ENCODE results near the gene CMPK1.
A peak's percentile ranks its signal among the peaks of the same experiment; 100 is the strongest.
"Not testable (repeated sequence)": the region's sequence is repeated elsewhere in the genome, so short reads cannot be mapped to it uniquely, and the experiment has no call there.

CMPK1 gene

GRCh38 chr1:47333578-47333921, at the start of gene CMPK1:
Gene CMPK1, plus strand, starts transcription at chr1:47333790. Its CDS starts 156 bp downstream, at chr1:47333946.
- peak; percentile 52 for DNase-seq (ENCODE audit: low read depth, low spot score)
- peak within 1 kb of the TSS; percentile 99 for H3K9ac ChIP-seq (ENCODE audit: insufficient read length, low read depth)
- no peaks in the 10 kb centered on the region for H3K27me3 ChIP-seq (ENCODE audit: insufficient read depth, insufficient read length)
- peaks cover 7% of the 10 kb centered on the region for H3K4me1 ChIP-seq (ENCODE audit: insufficient read depth, insufficient read length)
- peaks cover 6% of the 10 kb centered on the region for H3K36me3 ChIP-seq (ENCODE audit: insufficient read depth, insufficient read length, low read length)
- TF ChIP-seq YY1 (IDR thresholded peaks at IDR 0.05; ENCODE audit: insufficient read depth, insufficient read length) (no peak), ZNF274 (IDR thresholded peaks at IDR 0.05; ENCODE audit: low read depth, low read length) (no peak), SUZ12 (IDR thresholded peaks at IDR 0.05; ENCODE audit: extremely low read depth, insufficient read depth, insufficient read length) (no peak)
- peak within 1 kb of the TSS; percentile 92 for H3K4me3 ChIP-seq (ENCODE audit: insufficient read length, low read depth)
- H3K9me3 ChIP-seq (ENCODE audit: insufficient read depth, low read length) = no peaks in the 10 kb centered on the region

- DNase-seq (ENCODE audit: low read depth, low spot score); H3K4me1 ChIP-seq (ENCODE audit: insufficient read depth, insufficient read length); H3K9me3 ChIP-seq (ENCODE audit: insufficient read depth, low read length); H3K9ac ChIP-seq (ENCODE audit: insufficient read length, low read depth); H3K4me3 ChIP-seq (ENCODE audit: insufficient read length, low read depth); H3K27me3 ChIP-seq (ENCODE audit: insufficient read depth, insufficient read length): not testable (repeated sequence)
- H3K36me3 ChIP-seq (ENCODE audit: insufficient read depth, insufficient read length, low read length) = peaks cover 92% of the 10 kb centered on the region
Measured at GRCh38 chr1:47288116-47288515, 45.5 kb upstream of the CMPK1 start.

DNA sequence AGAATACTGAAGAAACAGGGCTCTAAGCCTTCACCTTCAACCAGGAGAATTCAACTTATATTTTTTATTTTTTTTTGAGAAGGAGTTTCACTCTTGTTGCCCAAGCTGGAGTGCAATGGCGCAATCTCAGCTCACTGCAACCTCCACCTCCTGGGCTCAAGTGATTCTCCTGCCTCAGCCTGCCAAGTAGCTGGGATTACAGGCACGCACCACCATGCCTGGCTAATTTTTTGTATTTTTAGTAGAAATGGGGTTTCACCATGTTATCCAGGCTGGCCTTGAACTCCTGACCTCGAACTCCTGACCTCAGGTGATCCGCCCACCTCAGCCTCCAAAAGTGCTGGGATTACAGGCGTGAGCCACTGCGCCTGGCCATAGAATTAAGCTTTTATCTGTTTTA, 38.7 kb upstream of the CMPK1 start:
- H3K9me3 ChIP-seq (ENCODE audit: insufficient read depth, low read length); H3K27me3 ChIP-seq (ENCODE audit: insufficient read depth, insufficient read length); DNase-seq (ENCODE audit: low read depth, low spot score); H3K9ac ChIP-seq (ENCODE audit: insufficient read length, low read depth); H3K4me1 ChIP-seq (ENCODE audit: insufficient read depth, insufficient read length); H3K4me3 ChIP-seq (ENCODE audit: insufficient read length, low read depth): not testable (repeated sequence)
- peaks cover 93% of the 10 kb centered on the region for H3K36me3 ChIP-seq (ENCODE audit: insufficient read depth, insufficient read length, low read length)

DNA sequence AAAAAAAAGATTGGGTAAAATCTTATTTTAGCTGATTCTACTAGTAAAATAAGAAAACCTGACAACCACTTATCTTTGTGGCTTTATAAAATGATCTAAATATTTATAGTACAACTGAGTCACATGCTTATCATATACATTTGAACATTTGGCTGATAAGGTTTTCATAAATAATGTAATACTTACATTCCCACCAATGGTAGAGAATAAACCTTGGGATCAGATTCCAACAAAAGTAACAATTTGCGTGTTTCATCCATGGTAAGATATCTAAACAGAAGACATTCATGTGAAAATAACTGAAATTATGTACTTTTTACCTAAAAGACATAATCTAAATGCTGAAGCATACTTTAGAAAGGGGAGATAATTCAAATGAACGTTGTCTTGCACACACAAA, 38.0 kb upstream of the CMPK1 start:
- no peaks in the 10 kb centered on the region for H3K9me3 ChIP-seq (ENCODE audit: insufficient read depth, low read length)
- H3K36me3 ChIP-seq (ENCODE audit: insufficient read depth, insufficient read length, low read length) = peaks cover 93% of the 10 kb centered on the region
- no peak for DNase-seq (ENCODE audit: low read depth, low spot score)
- no peaks in the 10 kb centered on the region for H3K4me1 ChIP-seq (ENCODE audit: insufficient read depth, insufficient read length)
- no peak overlapping the region for H3K9ac ChIP-seq (ENCODE audit: insufficient read length, low read depth)
- TF ChIP-seq ZNF274 (IDR thresholded peaks at IDR 0.05; ENCODE audit: low read depth, low read length) (no peak), YY1 (IDR thresholded peaks at IDR 0.05; ENCODE audit: insufficient read depth, insufficient read length) (no peak), SUZ12 (IDR thresholded peaks at IDR 0.05; ENCODE audit: extremely low read depth, insufficient read depth, insufficient read length) (no peak)
- no peak overlapping the region for H3K4me3 ChIP-seq (ENCODE audit: insufficient read length, low read depth)
- no peaks in the 10 kb centered on the region for H3K27me3 ChIP-seq (ENCODE audit: insufficient read depth, insufficient read length)

GRCh38 chr1:47298025-47298699, 35.4 kb upstream of the CMPK1 start:
- no peak for DNase-seq (ENCODE audit: low read depth, low spot score)
- H3K4me3 ChIP-seq (ENCODE audit: insufficient read length, low read depth) = no peak overlapping the region
- no peaks in the 10 kb centered on the region for H3K9me3 ChIP-seq (ENCODE audit: insufficient read depth, low read length)
- no peak overlapping the region for H3K9ac ChIP-seq (ENCODE audit: insufficient read length, low read depth)
- peaks cover 96% of the 10 kb centered on the region for H3K36me3 ChIP-seq (ENCODE audit: insufficient read depth, insufficient read length, low read length)
- TF ChIP-seq ZNF274 (IDR thresholded peaks at IDR 0.05; ENCODE audit: low read depth, low read length) (no peak), YY1 (IDR thresholded peaks at IDR 0.05; ENCODE audit: insufficient read depth, insufficient read length) (no peak), SUZ12 (IDR thresholded peaks at IDR 0.05; ENCODE audit: extremely low read depth, insufficient read depth, insufficient read length) (no peak)
- H3K27me3 ChIP-seq (ENCODE audit: insufficient read depth, insufficient read length) = no peaks in the 10 kb centered on the region
- H3K4me1 ChIP-seq (ENCODE audit: insufficient read depth, insufficient read length) = no peaks in the 10 kb centered on the region

DNA sequence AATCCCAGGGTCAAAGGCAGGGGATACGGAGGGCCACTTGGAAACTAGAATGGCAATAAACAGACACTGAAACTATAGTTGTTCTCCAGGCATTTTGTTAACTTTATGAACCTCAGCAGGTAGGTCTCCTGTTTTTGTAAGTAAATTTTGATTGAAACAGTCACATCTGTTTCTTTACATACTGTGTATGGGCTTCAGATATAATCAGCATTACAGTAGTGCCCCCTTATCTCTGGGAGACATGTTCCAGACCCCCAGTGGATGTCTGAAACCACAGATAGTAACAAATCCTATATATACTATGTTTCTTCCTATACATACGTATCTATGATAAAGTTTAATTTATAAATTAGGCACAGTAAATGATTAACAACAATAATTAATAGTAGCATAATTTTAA, 31.1 kb upstream of the CMPK1 start:
- Histone ChIP-seq H3K27me3 (ENCODE audit: insufficient read depth, insufficient read length) (no peaks in the 10 kb centered on the region), H3K9ac (ENCODE audit: insufficient read length, low read depth) (no peak overlapping the region), H3K9me3 (ENCODE audit: insufficient read depth, low read length) (no peaks in the 10 kb centered on the region), H3K4me3 (ENCODE audit: insufficient read length, low read depth) (no peak overlapping the region), H3K4me1 (ENCODE audit: insufficient read depth, insufficient read length) (no peaks in the 10 kb centered on the region), H3K36me3 (ENCODE audit: insufficient read depth, insufficient read length, low read length) (peaks cover 95% of the 10 kb centered on the region)
- no peak for DNase-seq (ENCODE audit: low read depth, low spot score)
- TF ChIP-seq YY1 (IDR thresholded peaks at IDR 0.05; ENCODE audit: insufficient read depth, insufficient read length) (no peak), ZNF274 (IDR thresholded peaks at IDR 0.05; ENCODE audit: low read depth, low read length) (no peak), SUZ12 (IDR thresholded peaks at IDR 0.05; ENCODE audit: extremely low read depth, insufficient read depth, insufficient read length) (no peak)

GRCh38 chr1:47309427-47309826, 24.2 kb upstream of the CMPK1 start:
- Histone ChIP-seq H3K27me3 (ENCODE audit: insufficient read depth, insufficient read length) (no peaks in the 10 kb centered on the region), H3K36me3 (ENCODE audit: insufficient read depth, insufficient read length, low read length) (peaks cover 74% of the 10 kb centered on the region), H3K9ac (ENCODE audit: insufficient read length, low read depth) (no peak overlapping the region), H3K4me1 (ENCODE audit: insufficient read depth, insufficient read length) (no peaks in the 10 kb centered on the region), H3K4me3 (ENCODE audit: insufficient read length, low read depth) (no peak overlapping the region), H3K9me3 (ENCODE audit: insufficient read depth, low read length) (no peaks in the 10 kb centered on the region)
- TF ChIP-seq ZNF274 (IDR thresholded peaks at IDR 0.05; ENCODE audit: low read depth, low read length) (no peak), SUZ12 (IDR thresholded peaks at IDR 0.05; ENCODE audit: extremely low read depth, insufficient read depth, insufficient read length) (no peak), YY1 (IDR thresholded peaks at IDR 0.05; ENCODE audit: insufficient read depth, insufficient read length) (no peak)
- DNase-seq (ENCODE audit: low read depth, low spot score) = no peak
